Measurements from ENCODE around the gene SLC23A1.

- TF ChIP-seq POLR2AphosphoS5 (IDR thresholded peaks at IDR 0.05; ENCODE audit: low read depth, low read length) (no peak), REST (IDR thresholded peaks at IDR 0.05; ENCODE audit: insufficient read depth in 1 of 2, low read depth in 2 of 2, low read length in 2 of 2) (no peak), SIN3A (IDR thresholded peaks at IDR 0.05; ENCODE audit: borderline replicate concordance, insufficient read depth, low read length) (no peak), TAF1 (IDR thresholded peaks at IDR 0.05; ENCODE audit: borderline replicate concordance, insufficient read depth, low read length) (no peak), FOXP2 (optimal IDR thresholded peaks at IDR 0.05; ENCODE audit: borderline replicate concordance, extremely low read depth, extremely low read length, insufficient read depth) (no peak)
Measured at GRCh38 chr5:139385061-139386049, 2.3 kb upstream of the SLC23A1 start.

Measured in PFSK-1 (cell line).